ENCODE results near the gene NOD2. TPM values are rescaled to one million over a fixed set of nuclear protein-coding genes. Genes with fewer than 3 reads are reported as not detected.

NOD2 gene
- total RNA-seq, 1 experiment from 2014 or later: 0.07 TPM

DNA sequence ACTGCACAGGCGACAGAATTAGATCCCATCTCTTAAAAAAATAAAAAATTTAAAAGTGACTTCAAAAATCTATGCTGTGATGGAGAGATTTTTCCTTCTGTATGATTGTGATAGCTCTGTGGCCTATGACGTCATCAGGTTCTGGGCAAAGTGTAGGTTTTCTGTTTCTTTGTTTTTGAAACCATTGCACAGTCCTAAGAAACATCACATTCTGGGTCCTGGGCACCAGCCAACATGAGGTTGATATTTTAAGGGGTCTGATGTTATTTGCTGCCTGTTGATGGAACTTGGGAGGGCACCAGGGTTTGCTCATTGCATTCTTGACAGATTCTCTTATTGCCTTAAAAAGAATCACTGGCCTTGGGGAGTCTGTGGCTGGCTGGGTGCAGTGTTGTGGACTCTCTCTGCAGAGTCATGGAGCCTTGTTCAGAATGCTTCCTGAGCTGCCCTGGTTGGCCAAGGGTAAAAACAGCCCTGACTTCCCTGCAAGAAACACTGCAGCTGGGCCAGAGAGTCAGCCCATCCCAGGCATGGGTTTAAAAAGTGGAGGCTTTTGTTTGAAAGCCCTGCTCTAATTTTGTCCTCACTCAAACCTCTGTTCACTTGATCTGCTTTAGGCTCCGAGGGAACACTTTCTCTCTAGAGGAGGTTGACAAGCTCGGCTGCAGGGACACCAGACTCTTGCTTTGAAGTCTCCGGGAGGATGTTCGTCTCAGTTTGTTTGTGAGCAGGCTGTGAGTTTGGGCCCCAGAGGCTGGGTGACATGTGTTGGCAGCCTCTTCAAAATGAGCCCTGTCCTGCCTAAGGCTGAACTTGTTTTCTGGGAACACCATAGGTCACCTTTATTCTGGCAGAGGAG lies 38.0 kb downstream of the NOD2 start:
- ATAC-seq: no peak
- Histone ChIP-seq H3K9ac (ENCODE audit: low read length) (no peak overlapping the region), H3K4me3 (ENCODE audit: low read length) (no peak overlapping the region), H3K4me1 (ENCODE audit: insufficient read depth, low read length) (no peaks in the 10 kb centered on the region), H3K79me2 (ENCODE audit: low read length) (no peaks in the 10 kb centered on the region), H3K27me3 (ENCODE audit: low read length) (no peaks in the 10 kb centered on the region), H3K27ac (ENCODE audit: low read length) (no peak overlapping the region), H3K9me3 (ENCODE audit: low read length) (no peaks in the 10 kb centered on the region), H3F3A (ENCODE audit: low read length, unreplicated experiment) (no peaks in the 10 kb centered on the region), H2AFZ (ENCODE audit: low read length) (no peak overlapping the region), H3K36me3 (ENCODE audit: low read depth, low read length) (no peaks in the 10 kb centered on the region), H3K9me2 (replicated peaks; ENCODE audit: low read length) (no peaks in the 10 kb centered on the region), H3K4me2 (ENCODE audit: low read length) (no peak overlapping the region), H4K20me1 (ENCODE audit: low read length) (no peaks in the 10 kb centered on the region)
- intact Hi-C loops (cut with micrococcal nuclease): no loop called here
- no peak for TF ChIP-seq EZH2phosphoT487 (IDR thresholded peaks at IDR 0.05; ENCODE audit: borderline replicate concordance, low read length)
- TF ChIP-seq, protein P1, sequence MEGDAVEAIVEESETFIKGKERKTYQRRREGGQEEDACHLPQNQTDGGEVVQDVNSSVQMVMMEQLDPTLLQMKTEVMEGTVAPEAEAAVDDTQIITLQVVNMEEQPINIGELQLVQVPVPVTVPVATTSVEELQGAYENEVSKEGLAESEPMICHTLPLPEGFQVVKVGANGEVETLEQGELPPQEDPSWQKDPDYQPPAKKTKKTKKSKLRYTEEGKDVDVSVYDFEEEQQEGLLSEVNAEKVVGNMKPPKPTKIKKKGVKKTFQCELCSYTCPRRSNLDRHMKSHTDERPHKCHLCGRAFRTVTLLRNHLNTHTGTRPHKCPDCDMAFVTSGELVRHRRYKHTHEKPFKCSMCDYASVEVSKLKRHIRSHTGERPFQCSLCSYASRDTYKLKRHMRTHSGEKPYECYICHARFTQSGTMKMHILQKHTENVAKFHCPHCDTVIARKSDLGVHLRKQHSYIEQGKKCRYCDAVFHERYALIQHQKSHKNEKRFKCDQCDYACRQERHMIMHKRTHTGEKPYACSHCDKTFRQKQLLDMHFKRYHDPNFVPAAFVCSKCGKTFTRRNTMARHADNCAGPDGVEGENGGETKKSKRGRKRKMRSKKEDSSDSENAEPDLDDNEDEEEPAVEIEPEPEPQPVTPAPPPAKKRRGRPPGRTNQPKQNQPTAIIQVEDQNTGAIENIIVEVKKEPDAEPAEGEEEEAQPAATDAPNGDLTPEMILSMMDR (conservative IDR thresholded peaks at IDR 0.05; ENCODE audit: low read depth, low read length): no peak
- TF ChIP-seq EZH2 (IDR thresholded peaks at IDR 0.05; ENCODE audit: low read length, unreplicated experiment): no peak
- ChIA-PET POLR2A (ENCODE audit: unreplicated experiment) (no interaction called here), CTCF (no interaction called here)
- no peak for DNase-seq
- no TSS peak for BruUV-seq (replicated peaks)

DNA sequence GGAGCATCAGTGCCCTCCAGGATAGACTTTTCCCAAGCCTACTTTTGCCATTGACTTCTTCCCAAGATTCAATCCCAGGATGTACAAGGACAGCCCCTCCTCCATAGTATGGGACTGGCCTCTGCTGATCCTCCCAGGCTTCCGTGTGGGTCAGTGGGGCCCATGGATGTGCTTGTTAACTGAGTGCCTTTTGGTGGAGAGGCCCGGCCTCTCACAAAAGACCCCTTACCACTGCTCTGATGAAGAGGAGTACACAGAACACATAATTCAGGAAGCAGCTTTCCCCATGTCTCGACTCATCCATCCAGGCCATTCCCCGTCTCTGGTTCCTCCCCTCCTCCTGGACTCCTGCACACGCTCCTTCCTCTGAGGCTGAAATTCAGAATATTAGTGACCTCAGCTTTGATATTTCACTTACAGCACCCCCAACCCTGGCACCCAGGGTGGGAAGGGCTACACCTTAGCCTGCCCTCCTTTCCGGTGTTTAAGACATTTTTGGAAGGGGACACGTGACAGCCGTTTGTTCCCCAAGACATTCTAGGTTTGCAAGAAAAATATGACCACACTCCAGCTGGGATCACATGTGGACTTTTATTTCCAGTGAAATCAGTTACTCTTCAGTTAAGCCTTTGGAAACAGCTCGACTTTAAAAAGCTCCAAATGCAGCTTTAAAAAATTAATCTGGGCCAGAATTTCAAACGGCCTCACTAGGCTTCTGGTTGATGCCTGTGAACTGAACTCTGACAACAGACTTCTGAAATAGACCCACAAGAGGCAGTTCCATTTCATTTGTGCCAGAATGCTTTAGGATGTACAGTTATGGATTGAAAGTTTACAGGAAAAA lies 38.8 kb downstream of the NOD2 start:
- Histone ChIP-seq H3K27me3 (ENCODE audit: low read length) (no peaks in the 10 kb centered on the region), H2AFZ (ENCODE audit: low read length) (no peak overlapping the region), H3K4me2 (ENCODE audit: low read length) (no peak overlapping the region), H3K4me1 (ENCODE audit: insufficient read depth, low read length) (no peaks in the 10 kb centered on the region), H3K36me3 (ENCODE audit: low read depth, low read length) (no peaks in the 10 kb centered on the region), H3K9ac (ENCODE audit: low read length) (no peak overlapping the region), H3K9me3 (ENCODE audit: low read length) (no peaks in the 10 kb centered on the region), H4K20me1 (ENCODE audit: low read length) (no peaks in the 10 kb centered on the region), H3K79me2 (ENCODE audit: low read length) (no peaks in the 10 kb centered on the region), H3K9me2 (replicated peaks; ENCODE audit: low read length) (no peaks in the 10 kb centered on the region), H3K4me3 (ENCODE audit: low read length) (no peak overlapping the region), H3F3A (ENCODE audit: low read length, unreplicated experiment) (no peaks in the 10 kb centered on the region), H3K27ac (ENCODE audit: low read length) (no peak overlapping the region)
- intact Hi-C loops (cut with micrococcal nuclease): no loop called here
- ChIA-PET CTCF (no interaction called here), POLR2A (ENCODE audit: unreplicated experiment) (no interaction called here)
- BruUV-seq (replicated peaks): no TSS peak
- ATAC-seq (no peak), DNase-seq (no peak)
- TF ChIP-seq, protein P1 (conservative IDR thresholded peaks at IDR 0.05; ENCODE audit: low read depth, low read length): no peak
- no peak for TF ChIP-seq EZH2phosphoT487 (IDR thresholded peaks at IDR 0.05; ENCODE audit: borderline replicate concordance, low read length)
- TF ChIP-seq EZH2 (IDR thresholded peaks at IDR 0.05; ENCODE audit: low read length, unreplicated experiment): no peak

Data from PC-3 (cell line).